Esophagus muscularis mucosa (tissue), 4 donors: Measurements from ENCODE around the gene ZSWIM5. TPM values are rescaled to one million over a fixed set of nuclear protein-coding genes. Genes with fewer than 3 reads are reported as not detected.
"Not testable (repeated sequence)": the region's sequence is repeated elsewhere in the genome, so short reads cannot be mapped to it uniquely, and the experiment has no call there.

Experiments used
- DNase-seq: peaks from one replicate; pipeline ENCODE4 v3.0.0-alpha.2; 2017; ENCODE audit errors: extremely low spot score
- H3K27ac ChIP-seq, 4 donors: fragments of 200-600 bp; sonication (generic); replicated peaks in 1 of 4; 1 replicate in 3 of 4; 2 replicates in 1 of 4; pipeline ENCODE4 v1.5.1; 2016 to 2019; ENCODE audit warnings: mild to moderate bottlenecking in 1 of 4
- H3K27me3 ChIP-seq, 4 donors: fragments of 200-600 bp; sonication (generic); one replicate each; pipeline versions ENCODE4 v1.5.1 to v1.6.0; 2016 to 2019
- H3K36me3 ChIP-seq, 4 donors: fragments of 200-600 bp; sonication (generic); one replicate each; pipeline ENCODE4 v1.5.1; 2016 to 2019
- H3K4me1 ChIP-seq, 4 donors: fragments of 200-600 bp; sonication (generic); one replicate each; pipeline ENCODE4 v1.5.1; 2016 to 2019
- H3K4me3 ChIP-seq, 4 donors: fragments of 200-600 bp; sonication (generic); 1 replicate in 2 of 4; 2 replicates in 2 of 4; pipeline ENCODE4 v1.5.1; 2016 to 2019; ENCODE audit warnings: mild to moderate bottlenecking in 4 of 4, moderate library complexity in 1 of 4
- H3K9me3 ChIP-seq, 4 donors: fragments of 200-600 bp; sonication (generic); 1 replicate in 3 of 4; 2 replicates in 1 of 4; pipeline ENCODE4 v1.5.1; 2016 to 2019
- CTCF ChIP-seq, 3 experiments: fragments of 200-600 bp in 2 of 3; fragments of 450-650 bp in 1 of 3; sonication (generic) in 2 of 3; IDR thresholded peaks; one replicate each; pipeline ENCODE4 v1.5.1; 2017 to 2019; ENCODE audit warnings: antibody characterized with exemption in 3 of 3, mild to moderate bottlenecking in 2 of 3, moderate library complexity in 1 of 3
- EP300 ChIP-seq: sonication (generic); formaldehyde crosslinking; IDR thresholded peaks from one replicate; pipeline ENCODE4 v1.6.1; 2017; ENCODE audit warnings: antibody characterized with exemption
- POLR2A ChIP-seq: fragments of 450-650 bp; IDR thresholded peaks from one replicate; pipeline ENCODE4 v1.6.1; 2017; ENCODE audit warnings: antibody characterized with exemption, moderate library complexity, mild to moderate bottlenecking, low read depth
- POLR2AphosphoS5 ChIP-seq, 2 donors: sonication (generic); formaldehyde crosslinking; IDR thresholded peaks; one replicate each; pipeline ENCODE4 v1.6.1; 2017; ENCODE audit warnings: antibody characterized with exemption in 2 of 2
- WGBS: methylation state at CpG from one replicate; pipeline ENCODE4 v1.1.5; 2018; 5-methylcytosine and 5-hydroxymethylcytosine counted together
- intact Hi-C: fragments of 100-400 bp; cut with DNase I; formaldehyde crosslinking; loops from one replicate; pipeline ENCODE4 v1.15.1; 2023
- total RNA-seq, 4 donors: library from RNA; depleted of rRNA; stranded (reverse); fragments of >200 nt; gene quantifications; one replicate each; pipeline versions ENCODE4 v1.1.0 to v1.2.1, GENCODE V29; 2016

The ZSWIM5 gene
- total RNA-seq, 4 donors from 2014 or later = 3.3 to 6.2 (median 5.3) TPM

GRCh38 chr1:45191418-45191783 lies 15.0 kb downstream of the ZSWIM5 start:
- Histone ChIP-seq H3K27me3 (no peaks in the 10 kb centered on the region), H3K4me3 (no peak overlapping the region), H3K27ac (no peak overlapping the region), H3K36me3 (no peaks in the 10 kb centered on the region), H3K9me3 (no peaks in the 10 kb centered on the region), H3K4me1 (no peaks in the 10 kb centered on the region)
- TF ChIP-seq CTCF (IDR thresholded peaks at IDR 0.05) (no peak), POLR2A (no peak), EP300 (no peak), POLR2AphosphoS5 (IDR thresholded peaks at IDR 0.05) (no peak)
- DNase-seq = no peak
- intact Hi-C loops = no loop called here
- WGBS = 86% methylated on average over 4 of the region's 4 CpGs

- intact Hi-C loops = no loop called here
- DNase-seq = no peak
- Histone ChIP-seq H3K27me3 (no peaks in the 10 kb centered on the region), H3K4me3 (no peak overlapping the region), H3K9me3 (no peaks in the 10 kb centered on the region), H3K27ac (no peak overlapping the region), H3K4me1 (no peaks in the 10 kb centered on the region), H3K36me3 (no peaks in the 10 kb centered on the region)
- TF ChIP-seq POLR2A (no peak), CTCF (IDR thresholded peaks at IDR 0.05) (no peak), EP300 (no peak), POLR2AphosphoS5 (IDR thresholded peaks at IDR 0.05) (no peak)
- WGBS = 83% methylated on average over 2 of the region's 2 CpGs
These were observed 18.7 kb downstream of the ZSWIM5 start for GRCh38 chr1:45187725-45188124.

GRCh38 chr1:45179918-45180519 lies 26.4 kb downstream of the ZSWIM5 start:
- intact Hi-C loops, H3K4me1 ChIP-seq, DNase-seq, H3K27me3 ChIP-seq, H3K27ac ChIP-seq, H3K4me3 ChIP-seq, H3K36me3 ChIP-seq, H3K9me3 ChIP-seq: not testable (repeated sequence)
- WGBS = 94% methylated on average over 19 of the region's 21 CpGs

- intact Hi-C loops = no loop called here
- Histone ChIP-seq H3K4me1 (no peaks in the 10 kb centered on the region), H3K36me3 (no peaks in the 10 kb centered on the region), H3K27me3 (no peaks in the 10 kb centered on the region), H3K27ac (no peak overlapping the region), H3K4me3 (no peak overlapping the region), H3K9me3 (peaks cover 0 to 10% (median 6%) of the 10 kb centered on the region in 4 donors)
- TF ChIP-seq POLR2A (no peak), CTCF (IDR thresholded peaks at IDR 0.05) (no peak), EP300 (no peak), POLR2AphosphoS5 (IDR thresholded peaks at IDR 0.05) (no peak)
- DNase-seq = no peak
- 96% methylated on average over 1 of the region's 1 CpG for WGBS
These were observed 29.0 kb downstream of the ZSWIM5 start for GRCh38 chr1:45177452-45177851.

- no peak overlapping the region for H3K4me3 ChIP-seq
- intact Hi-C loops = no loop called here
- no peak overlapping the region for H3K27ac ChIP-seq
- no peak for TF ChIP-seq POLR2AphosphoS5 (IDR thresholded peaks at IDR 0.05)
- TF ChIP-seq POLR2A = no peak
- TF ChIP-seq EP300 = no peak
- TF ChIP-seq CTCF (IDR thresholded peaks at IDR 0.05) = no peak
- no peaks in the 10 kb centered on the region for H3K9me3 ChIP-seq
- H3K36me3 ChIP-seq = no peaks in the 10 kb centered on the region
- no peaks in the 10 kb centered on the region for H3K4me1 ChIP-seq
- no peaks in the 10 kb centered on the region for H3K27me3 ChIP-seq
- no peak for DNase-seq
- WGBS = 88% methylated on average over 3 of the region's 3 CpGs
These were observed 33.6 kb downstream of the ZSWIM5 start for GRCh38 chr1:45172764-45173163.
